Measurements from ENCODE around the gene E2F3. TPM values are rescaled to one million over a fixed set of nuclear protein-coding genes. Genes with fewer than 3 reads are reported as not detected.

Gene E2F3
- polyA plus RNA-seq, 2 of the 4 experiments (the other 2 are of a cell fraction), result 14.4 to 18.0 TPM

- H3K4me2 ChIP-seq, result peak overlapping the region; percentile 88
- peak overlapping the region; percentile 100 for H3K27ac ChIP-seq
- H3K4me3 ChIP-seq, result peak overlapping the region; percentile 96
- ATAC-seq, result peak; percentile 51 to 70
- no peak for FAIRE-seq
- POLR2A ChIA-PET, result interaction anchor here (0.6 to 1.7 kb wide), 11 partner anchors 9 to 1710 kb away, joined by 3 to 6 read pairs (median 4); partner anchors contain the start of genes CDKAL1 and SOX4
- 0 out of 3 replicates have a peak, but pooled peaks cover 5% of the 10 kb centered on the region for H3K4me1 ChIP-seq
- no CpG with 5 or more reads among the region's 72 CpGs for WGBS (ENCODE audit: missing lambda C conversion rate)
- CTCF ChIA-PET, result interaction anchor here (1.1 kb wide), 2 partner anchors 90 to 125 kb away, joined by 3 read pairs; no protein-coding TSS in a partner anchor
- H3K9me3 ChIP-seq, result no peaks in the 10 kb centered on the region
- no peak for TF ChIP-seq RNF2 (IDR thresholded peaks at IDR 0.05; ENCODE audit: borderline replicate concordance, low read depth)
- TF ChIP-seq EHMT2 (IDR thresholded peaks at IDR 0.05; ENCODE audit: low read depth), result no peak
- no peak for TF ChIP-seq RARB (CRISPR knock-in tag; IDR thresholded peaks at IDR 0.05)
- TF ChIP-seq RAD21 (conservative IDR thresholded peaks at IDR 0.05 in 1 of 2, IDR thresholded peaks at IDR 0.05 in 1 of 2), result no peak
- peak; percentile 49; the same call in 1 of the 3 replicates for TF ChIP-seq BCL3 (IDR thresholded peaks at IDR 0.05)
- TF ChIP-seq REST (IDR thresholded peaks at IDR 0.05), result no peak
- TF ChIP-seq EP300 (IDR thresholded peaks at IDR 0.05), result 0 out of 5 replicates have a peak, but pooled peaks of 1 of the 2 experiments have one; percentile 26
- TF ChIP-seq SREBF2 (IDR thresholded peaks at IDR 0.05), result no peak
- TF ChIP-seq HES2 (IDR thresholded peaks at IDR 0.05), result no peak
- TF ChIP-seq MAX (IDR thresholded peaks at IDR 0.05), result peak; percentile 46; the same call in 1 of the 2 replicates
- peak; percentile 53 for TF ChIP-seq BHLHE40 (IDR thresholded peaks at IDR 0.05; ENCODE audit: low read depth, low read length)
- TF ChIP-seq JUN (IDR thresholded peaks at IDR 0.05), result peak; percentile 46 to 57; a peak in 2 of 5 replicates
- TF ChIP-seq MAFK (IDR thresholded peaks at IDR 0.05; ENCODE audit: partially characterized antibody), result no peak
- TF ChIP-seq FOSL2 (IDR thresholded peaks at IDR 0.05), result no peak
- no peak for TF ChIP-seq FOSL2 (CRISPR knock-in tag; IDR thresholded peaks at IDR 0.05)
- TF ChIP-seq HMGXB4 (CRISPR knock-in tag; IDR thresholded peaks at IDR 0.05; ENCODE audit: borderline replicate concordance), result no peak
- peak; percentile 71 for TF ChIP-seq USF2 (IDR thresholded peaks at IDR 0.05)
- 0 out of 2 replicates have a peak, but pooled peaks have one; percentile 12 for TF ChIP-seq GATA3 (IDR thresholded peaks at IDR 0.05; ENCODE audit: borderline replicate concordance)
- peak; percentile 42 for TF ChIP-seq POLR2A (IDR thresholded peaks at IDR 0.05; ENCODE audit: low read length)
- TF ChIP-seq PHF8 (IDR thresholded peaks at IDR 0.05; ENCODE audit: borderline replicate concordance, low read depth), result peak; percentile 17; the same call in 1 of the 2 replicates
- TF ChIP-seq ATOH8 (CRISPR knock-in tag; IDR thresholded peaks at IDR 0.05; ENCODE audit: low read depth), result no peak
- peak; percentile 49 to 91 for DNase-seq (ENCODE audit: low read depth in 1 of 2, low spot score in 1 of 2)
Observed at GRCh38 chr6:20403070-20403765, 1.5 kb downstream of the E2F3 start.

Measured in A549 (cell line).